DND-41 (cell line): ENCODE results near the gene CPN2.

Experiments used
- ATAC-seq: fragments of 200-7000 bp; cut with Tn5 transposase; 3 replicates; pipeline ENCODE4 v1.9.1; 2021; ENCODE audit warnings: low read depth; ENCODE audit not compliant: insufficient read depth
- DNase-seq: peaks from one replicate; pipeline ENCODE4 v3.0.0-alpha.2; 2020
- H2AFZ ChIP-seq: 2 replicates; pipeline ENCODE4 v1.6.0; 2012; ENCODE audit warnings: low read depth, low read length
- H3K27ac ChIP-seq: 2 replicates; pipeline ENCODE4 v1.5.1; 2012; ENCODE audit warnings: low read length, inconsistent platforms
- H3K27me3 ChIP-seq: fragments of 200-600 bp; sonication (generic); 2 replicates; pipeline ENCODE4 v1.6.0; 2012; ENCODE audit warnings: low read length, mild to moderate bottlenecking, inconsistent platforms; ENCODE audit not compliant: insufficient read depth, poor library complexity
- H3K36me3 ChIP-seq: 2 replicates; pipeline ENCODE4 v1.5.1; 2012; ENCODE audit warnings: low read length, inconsistent platforms; ENCODE audit not compliant: insufficient read depth
- H3K4me1 ChIP-seq: 2 replicates; pipeline ENCODE4 v1.5.1; 2012; ENCODE audit warnings: mild to moderate bottlenecking, low read length; ENCODE audit not compliant: insufficient read depth
- H3K4me2 ChIP-seq: 2 replicates; pipeline ENCODE4 v1.6.0; 2012; ENCODE audit warnings: mild to moderate bottlenecking, moderate library complexity, low read length, inconsistent platforms; ENCODE audit not compliant: insufficient read depth
- H3K4me3 ChIP-seq, 2 experiments: fragments of 200-600 bp in 1 of 2; shearing (Covaris generic) in 1 of 2; 2 replicates each; pipeline ENCODE4 v1.5.1; 2012 to 2016; ENCODE audit warnings: inconsistent platforms in 2 of 2, low read length in 2 of 2, mild to moderate bottlenecking in 2 of 2, low read depth in 1 of 2, moderate library complexity in 1 of 2
- H3K79me2 ChIP-seq: 2 replicates; pipeline ENCODE4 v1.6.0; 2012; ENCODE audit warnings: low read length, inconsistent platforms; ENCODE audit not compliant: insufficient read depth
- H3K9ac ChIP-seq: 2 replicates; pipeline ENCODE4 v1.6.0; 2012; ENCODE audit warnings: low read depth, mild to moderate bottlenecking, inconsistent platforms, low read length, moderate library complexity
- H3K9me3 ChIP-seq: 2 replicates; pipeline ENCODE4 v1.5.1; 2012; ENCODE audit warnings: low read length, moderate library complexity, mild to moderate bottlenecking, inconsistent platforms; ENCODE audit not compliant: insufficient read depth, severe bottlenecking
- H4K20me1 ChIP-seq: 2 replicates; pipeline ENCODE4 v1.6.0; 2012; ENCODE audit warnings: low read length; ENCODE audit not compliant: insufficient read depth
- CTCF ChIP-seq: IDR thresholded peaks from 2 replicates; pipeline ENCODE4 v1.5.1; 2012; ENCODE audit warnings: borderline replicate concordance, low read length, moderate library complexity, mild to moderate bottlenecking; ENCODE audit not compliant: poor library complexity, severe bottlenecking; ENCODE audit errors: extremely low read depth
- EZH2 ChIP-seq: IDR thresholded peaks from 3 replicates; pipeline ENCODE4 v1.6.1; 2012; ENCODE audit warnings: borderline replicate concordance, low read depth, mild to moderate bottlenecking, moderate library complexity, low read length, inconsistent platforms; ENCODE audit not compliant: severe bottlenecking

Gene CPN2

GRCh38 chr3:194315088-194315964, 35.8 kb downstream of the CPN2 start:
- Histone ChIP-seq H2AFZ (peak overlapping the region; percentile 65), H3K4me3 (peak overlapping the region in 1 of 2 experiments; percentile 54; a peak in 3 of 4 replicates), H3K27ac (peak overlapping the region; percentile 3; the same call in 1 of the 2 replicates), H3K4me2 (peak overlapping the region; percentile 84), H4K20me1 (no peaks in the 10 kb centered on the region), H3K36me3 (no peaks in the 10 kb centered on the region), H3K4me1 (peaks cover 39% of the 10 kb centered on the region), H3K79me2 (no peaks in the 10 kb centered on the region), H3K9me3 (peaks cover 10% of the 10 kb centered on the region), H3K9ac (peak overlapping the region; percentile 47), H3K27me3 (peaks cover 6% of the 10 kb centered on the region)
- DNase-seq (peak; percentile 85), ATAC-seq (peak; percentile 85)
- TF ChIP-seq CTCF (peak; percentile 91), EZH2 (no peak)

GRCh38 chr3:194314388-194315068, 36.6 kb downstream of the CPN2 start:
- no peak for ATAC-seq
- Histone ChIP-seq H3K4me2 (peak overlapping the region; percentile 84), H4K20me1 (no peaks in the 10 kb centered on the region), H3K27me3 (peaks cover 6% of the 10 kb centered on the region), H3K9ac (no peak overlapping the region), H3K79me2 (no peaks in the 10 kb centered on the region), H3K4me1 (peaks cover 47% of the 10 kb centered on the region), H3K36me3 (no peaks in the 10 kb centered on the region), H3K27ac (peak overlapping the region; percentile 3; the same call in 1 of the 2 replicates), H3K4me3 (no peak overlapping the region), H3K9me3 (peaks cover 10% of the 10 kb centered on the region), H2AFZ (no peak overlapping the region)
- no peak for DNase-seq
- no peak for TF ChIP-seq EZH2
- TF ChIP-seq CTCF = no peak

DNA sequence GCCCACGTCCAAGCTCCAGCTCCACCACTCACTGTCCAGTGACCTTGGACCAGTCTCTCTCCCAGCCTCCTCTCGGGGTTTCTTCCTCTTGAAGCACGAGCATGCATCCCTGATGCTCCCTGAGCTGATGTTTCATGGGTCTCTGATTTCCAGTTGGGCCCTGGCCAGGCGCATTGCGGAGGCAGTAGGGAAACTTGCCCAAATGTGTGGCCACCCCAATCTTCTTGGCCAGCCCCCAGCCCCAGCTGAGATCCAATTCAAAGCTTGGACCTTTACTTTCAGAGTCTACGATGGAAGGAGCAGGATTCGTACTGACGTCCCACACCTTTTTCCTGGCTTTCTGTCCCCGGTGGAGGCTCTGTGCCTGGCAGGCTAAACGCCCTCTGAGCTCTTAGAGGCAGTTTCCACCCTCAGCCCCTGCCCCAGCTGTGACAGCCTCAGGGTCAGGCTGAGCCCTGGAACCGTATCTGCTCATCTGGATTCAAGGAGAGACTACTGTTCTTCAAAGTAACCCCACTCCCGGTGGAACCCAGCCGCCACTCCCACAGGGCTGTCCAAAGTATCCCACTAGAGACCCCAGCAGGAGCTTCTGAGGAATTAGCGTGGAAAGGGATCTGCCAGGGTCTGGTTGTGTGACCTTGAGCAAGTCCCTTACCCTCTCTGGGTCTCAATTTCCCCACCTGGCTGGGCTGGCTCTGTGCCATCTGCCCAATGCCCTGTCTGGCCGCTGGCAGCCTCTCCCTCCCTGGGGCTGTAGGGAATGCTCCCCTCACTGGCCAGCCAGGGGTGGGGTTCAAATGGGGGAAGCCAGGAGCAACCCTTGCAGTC, 37.4 kb downstream of the CPN2 start:
- Histone ChIP-seq H3K4me2 (no peak overlapping the region), H3K4me3 (no peak overlapping the region), H3K27ac (no peak overlapping the region), H2AFZ (no peak overlapping the region), H3K4me1 (peaks cover 54% of the 10 kb centered on the region), H3K36me3 (no peaks in the 10 kb centered on the region), H3K27me3 (peaks cover 6% of the 10 kb centered on the region), H3K9me3 (peaks cover 9% of the 10 kb centered on the region), H3K9ac (no peak overlapping the region), H4K20me1 (no peaks in the 10 kb centered on the region), H3K79me2 (no peaks in the 10 kb centered on the region)
- DNase-seq (no peak), ATAC-seq (no peak)
- TF ChIP-seq CTCF = peak; percentile 58
- no peak for TF ChIP-seq EZH2
